Measurements from ENCODE around the gene GTF2B.

DNA sequence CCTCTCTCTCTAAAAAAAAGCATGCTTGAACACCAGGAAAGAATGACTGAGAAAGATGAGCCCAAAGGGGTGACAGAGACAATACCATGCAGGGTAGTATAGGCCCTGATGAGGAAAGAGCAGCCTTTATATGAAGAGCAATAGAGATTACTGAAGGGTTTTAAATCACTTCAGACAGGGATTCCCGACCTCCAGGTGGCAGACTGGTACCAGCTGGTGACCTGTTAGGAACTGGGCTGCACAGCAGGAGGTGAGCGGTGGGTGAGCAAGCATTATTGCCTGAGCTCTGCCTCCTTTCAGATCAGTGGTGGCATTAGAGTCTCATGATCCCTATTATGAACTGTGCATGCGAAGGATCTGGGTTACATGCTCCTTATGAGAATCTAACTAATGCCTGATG lies 30.8 kb upstream of the GTF2B start:
- TF ChIP-seq, protein P1, sequence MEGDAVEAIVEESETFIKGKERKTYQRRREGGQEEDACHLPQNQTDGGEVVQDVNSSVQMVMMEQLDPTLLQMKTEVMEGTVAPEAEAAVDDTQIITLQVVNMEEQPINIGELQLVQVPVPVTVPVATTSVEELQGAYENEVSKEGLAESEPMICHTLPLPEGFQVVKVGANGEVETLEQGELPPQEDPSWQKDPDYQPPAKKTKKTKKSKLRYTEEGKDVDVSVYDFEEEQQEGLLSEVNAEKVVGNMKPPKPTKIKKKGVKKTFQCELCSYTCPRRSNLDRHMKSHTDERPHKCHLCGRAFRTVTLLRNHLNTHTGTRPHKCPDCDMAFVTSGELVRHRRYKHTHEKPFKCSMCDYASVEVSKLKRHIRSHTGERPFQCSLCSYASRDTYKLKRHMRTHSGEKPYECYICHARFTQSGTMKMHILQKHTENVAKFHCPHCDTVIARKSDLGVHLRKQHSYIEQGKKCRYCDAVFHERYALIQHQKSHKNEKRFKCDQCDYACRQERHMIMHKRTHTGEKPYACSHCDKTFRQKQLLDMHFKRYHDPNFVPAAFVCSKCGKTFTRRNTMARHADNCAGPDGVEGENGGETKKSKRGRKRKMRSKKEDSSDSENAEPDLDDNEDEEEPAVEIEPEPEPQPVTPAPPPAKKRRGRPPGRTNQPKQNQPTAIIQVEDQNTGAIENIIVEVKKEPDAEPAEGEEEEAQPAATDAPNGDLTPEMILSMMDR (IDR thresholded peaks at IDR 0.05): no peak
- TF ChIP-seq EZH2phosphoT487 (IDR thresholded peaks at IDR 0.05): no peak

Measured in neural progenitor cell (in vitro differentiated cells).